A549 (cell line): ENCODE measurements around the gene NUB1. TPM values are rescaled to one million over a fixed set of nuclear protein-coding genes. Genes with fewer than 3 reads are reported as not detected.

ENCODE experiments used
- ATAC-seq, 2 experiments: fragments of 200-7000 bp in 1 of 2; fragments of >200 bp in 1 of 2; cut with Nextera tagmentation in 1 of 2; cut with Tn5 transposase in 1 of 2; 3 replicates each; pipeline versions ENCODE4 v1.8.0 to v1.9.1; 2018 to 2020; ENCODE audit warnings: mild to moderate bottlenecking in 1 of 2, moderate library complexity in 1 of 2
- CTCF ChIA-PET: fragments of 300-600 bp; sonication (Branson Sonifier 250); formaldehyde crosslinking; extraction: SDS; loops from one replicate; lab custom pipeline; 2021; ENCODE audit warnings: antibody characterized with exemption, inconsistent platforms; lab: Yijun Ruan, JAX
- POLR2A ChIA-PET: fragments of 350-600 bp; formaldehyde crosslinking; extraction: SDS; loops from one replicate; lab custom pipeline; 2021; ENCODE audit warnings: antibody characterized with exemption, inconsistent platforms; lab: Yijun Ruan, JAX
- DNase-seq, 2 experiments: peaks; one replicate each; pipeline versions ENCODE4 v3.0.0 to v3.0.0-alpha.2; 2011 to 2016; ENCODE audit warnings: low read depth in 1 of 2, low spot score in 1 of 2
- FAIRE-seq: peaks from 2 replicates; lab custom pipeline; 2011; peaks lifted over from hg19 to GRCh38; lab: Jason Lieb, UNC
- H3K27ac ChIP-seq, 2 experiments: fragments of >200 bp; sonication (Bioruptor Twin); formaldehyde crosslinking; 3 replicates each; pipeline ENCODE4 v1.5.1; 2016 to 2017
- H3K4me1 ChIP-seq: fragments of >200 bp; sonication (Bioruptor Twin); formaldehyde crosslinking; 3 replicates; pipeline ENCODE4 v1.6.1; 2016
- H3K4me2 ChIP-seq: fragments of >200 bp; sonication (Bioruptor Twin); formaldehyde crosslinking; 3 replicates; pipeline ENCODE4 v1.6.1; 2016
- H3K4me3 ChIP-seq: fragments of >200 bp; sonication (Bioruptor Twin); formaldehyde crosslinking; 3 replicates; pipeline ENCODE4 v1.5.1; 2016
- H3K9me3 ChIP-seq: fragments of >200 bp; sonication (Bioruptor Twin); formaldehyde crosslinking; 3 replicates; pipeline ENCODE4 v1.6.1; 2016
- BHLHE40 ChIP-seq: IDR thresholded peaks from 2 replicates; pipeline ENCODE4 v1.6.1; 2012; ENCODE audit warnings: low read depth, low read length, inconsistent platforms
- CEBPB ChIP-seq, 2 experiments: fragments of >200 bp in 1 of 2; sonication (Bioruptor Twin) in 1 of 2; formaldehyde crosslinking in 1 of 2; IDR thresholded peaks; 2 replicates each; pipeline ENCODE4 v1.6.1; 2012 to 2016
- EHMT2 ChIP-seq: fragments of 200-600 bp; sonication (generic); IDR thresholded peaks from 2 replicates; pipeline ENCODE4 v1.6.1; 2016; ENCODE audit warnings: antibody characterized with exemption, low read depth, mild to moderate bottlenecking, moderate library complexity
- EP300 ChIP-seq, 2 experiments: fragments of >200 bp; sonication (Bioruptor Twin); formaldehyde crosslinking; IDR thresholded peaks; 2 replicates in 1 of 2; 3 replicates in 1 of 2; pipeline ENCODE4 v1.6.1; 2016 to 2017
- ESRRA ChIP-seq: fragments of 150-350 bp; IDR thresholded peaks from 2 replicates; pipeline ENCODE4 v1.6.1; 2014; ENCODE audit warnings: mild to moderate bottlenecking, low read length, borderline replicate concordance
- FOSL2 ChIP-seq, 2 experiments: fragments of 450-650 bp in 1 of 2; fragments of >200 bp in 1 of 2; sonication (Bioruptor Twin) in 1 of 2; formaldehyde crosslinking; IDR thresholded peaks; 2 replicates each; pipeline versions ENCODE4 v1.5.0 to v1.6.1; 2016 to 2020; ENCODE audit warnings: mild to moderate bottlenecking in 1 of 2, moderate library complexity in 1 of 2
- HDAC2 ChIP-seq: fragments of 200-600 bp; sonication (generic); IDR thresholded peaks from 2 replicates; pipeline ENCODE4 v1.6.1; 2016
- JUNB ChIP-seq: fragments of >200 bp; sonication (Bioruptor Twin); formaldehyde crosslinking; IDR thresholded peaks from 2 replicates; pipeline ENCODE4 v1.6.1; 2016
- KDM5A ChIP-seq: fragments of 200-600 bp; sonication (generic); IDR thresholded peaks from 2 replicates; pipeline ENCODE4 v1.6.1; 2016; ENCODE audit warnings: antibody characterized with exemption, mild to moderate bottlenecking
- MAFK ChIP-seq: fragments of 450-650 bp; IDR thresholded peaks from 2 replicates; pipeline ENCODE4 v1.6.1; 2014; ENCODE audit not compliant: partially characterized antibody
- MYC ChIP-seq: IDR thresholded peaks from 2 replicates; pipeline ENCODE4 v1.6.1; 2012; ENCODE audit warnings: mild to moderate bottlenecking, inconsistent platforms, low read length, improper control_type of control experiment, borderline replicate concordance
- NPAS2 ChIP-seq: fragments of 250-450 bp; sonication (Bioruptor Pico); IDR thresholded peaks from 2 replicates; pipeline ENCODE4 v1.8.0; 2022; ENCODE audit warnings: mild to moderate bottlenecking, moderate library complexity, borderline replicate concordance
- NR3C1 ChIP-seq: fragments of >200 bp; sonication (Bioruptor Twin); formaldehyde crosslinking; IDR thresholded peaks from 3 replicates; pipeline ENCODE4 v1.6.1; 2017
- PHF8 ChIP-seq: fragments of 200-600 bp; sonication (generic); IDR thresholded peaks from 2 replicates; pipeline ENCODE4 v1.6.1; 2016; ENCODE audit warnings: low read depth, mild to moderate bottlenecking, antibody characterized with exemption, moderate library complexity, borderline replicate concordance
- POLR2AphosphoS2 ChIP-seq: conservative IDR thresholded peaks from 2 replicates; pipeline ENCODE4 v1.6.1; 2012; ENCODE audit warnings: low read length, improper control_type of control experiment, inconsistent platforms
- RCOR1 ChIP-seq: fragments of 150-350 bp; IDR thresholded peaks from 2 replicates; pipeline ENCODE4 v1.6.1; 2014; ENCODE audit warnings: antibody characterized with exemption, low read length, low read depth
- SMC3 ChIP-seq: fragments of >200 bp; sonication (Bioruptor Twin); formaldehyde crosslinking; IDR thresholded peaks from 3 replicates; pipeline ENCODE4 v1.6.1; 2018; ENCODE audit warnings: inconsistent platforms
- ZFP36 ChIP-seq: fragments of 450-650 bp; IDR thresholded peaks from 2 replicates; pipeline ENCODE4 v1.6.1; 2014; ENCODE audit warnings: borderline replicate concordance; ENCODE audit not compliant: partially characterized antibody
- ZNF302 ChIP-seq: fragments of 250-450 bp; sonication (Bioruptor Pico); IDR thresholded peaks from 2 replicates; pipeline ENCODE4 v1.9.0; 2021; ENCODE audit warnings: inconsistent platforms, mild to moderate bottlenecking, moderate library complexity
- WGBS: methylation state at CpG from one replicate; pipeline ENCODE4 v1.1.6; 2017; ENCODE audit errors: missing lambda C conversion rate; 5-methylcytosine and 5-hydroxymethylcytosine counted together
- polyA plus RNA-seq, 4 experiments: library from polyadenylated mRNA; depleted of rRNA in 3 of 4; stranded (reverse); fragments of >200 nt; fragmentation: RNase III in 1 of 4; extraction: RNeasy Plus Mini Kit Qiagen cat#74134 plus additional on column Dnase treatment in 1 of 4; gene quantifications; 2 replicates in 3 of 4; 3 replicates in 1 of 4; pipeline ENCODE4 v1.2.3, GENCODE V29; 2011 to 2017
- TF ChIP-seq, protein P1 (sequence below): fragments of 250-450 bp; sonication (Bioruptor Pico); IDR thresholded peaks from 2 replicates; pipeline ENCODE4 v1.5.0; 2021; ENCODE audit warnings: mild to moderate bottlenecking, moderate library complexity, borderline replicate concordance
- TF ChIP-seq, protein P2 (sequence below): fragments of >200 bp; sonication (Bioruptor Twin); formaldehyde crosslinking; IDR thresholded peaks from 2 replicates; pipeline ENCODE4 v1.6.1; 2016
- TF ChIP-seq, protein P3 (sequence below): IDR thresholded peaks from 2 replicates; pipeline ENCODE4 v1.6.1; 2012

Gene NUB1
- polyA plus RNA-seq, 2 of the 4 experiments (the other 2 are of a cell fraction) = 45.0 to 105 TPM

DNA sequence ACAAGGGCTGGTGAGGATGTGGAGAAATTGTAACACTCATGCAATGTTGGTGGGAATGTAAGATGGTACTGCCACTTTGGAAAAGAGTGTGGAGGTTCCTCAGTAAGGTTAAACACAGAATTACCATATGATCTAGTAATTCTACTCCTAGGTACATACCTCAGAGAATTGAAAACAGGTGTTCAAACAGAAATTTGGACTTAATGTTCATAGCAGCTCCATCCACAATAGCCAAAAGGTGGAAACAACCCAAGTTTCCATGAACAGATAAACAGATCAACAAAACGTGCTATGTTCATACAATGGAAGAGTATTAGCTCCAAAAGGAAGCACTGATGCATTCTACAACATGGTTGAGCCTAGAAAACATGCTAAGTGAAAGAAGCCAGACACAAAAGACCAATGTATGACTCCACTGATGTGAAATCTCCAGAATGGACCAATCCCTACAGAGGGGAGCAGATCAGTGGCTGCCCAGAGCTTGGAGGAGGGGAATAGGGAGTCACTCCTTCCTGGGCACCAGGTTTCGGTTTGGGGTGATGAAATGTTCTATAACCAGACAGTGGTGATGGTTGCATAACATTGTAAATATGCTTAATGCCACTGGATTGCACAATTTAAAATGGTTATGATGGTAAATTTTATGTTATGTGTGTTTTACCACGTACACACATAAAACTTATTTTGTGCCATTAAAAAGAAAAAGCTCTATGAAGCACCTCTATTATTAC, 73.9 kb downstream of the NUB1 start (continued):
- TF ChIP-seq, protein P1, sequence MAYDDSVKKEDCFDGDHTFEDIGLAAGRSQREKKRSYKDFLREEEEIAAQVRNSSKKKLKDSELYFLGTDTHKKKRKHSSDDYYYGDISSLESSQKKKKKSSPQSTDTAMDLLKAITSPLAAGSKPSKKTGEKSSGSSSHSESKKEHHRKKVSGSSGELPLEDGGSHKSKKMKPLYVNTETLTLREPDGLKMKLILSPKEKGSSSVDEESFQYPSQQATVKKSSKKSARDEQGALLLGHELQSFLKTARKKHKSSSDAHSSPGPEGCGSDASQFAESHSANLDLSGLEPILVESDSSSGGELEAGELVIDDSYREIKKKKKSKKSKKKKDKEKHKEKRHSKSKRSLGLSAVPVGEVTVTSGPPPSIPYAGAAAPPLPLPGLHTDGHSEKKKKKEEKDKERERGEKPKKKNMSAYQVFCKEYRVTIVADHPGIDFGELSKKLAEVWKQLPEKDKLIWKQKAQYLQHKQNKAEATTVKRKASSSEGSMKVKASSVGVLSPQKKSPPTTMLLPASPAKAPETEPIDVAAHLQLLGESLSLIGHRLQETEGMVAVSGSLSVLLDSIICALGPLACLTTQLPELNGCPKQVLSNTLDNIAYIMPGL (CRISPR knock-in tag) = no peak
- no peak for TF ChIP-seq FOSL2 (IDR thresholded peaks at IDR 0.05)
- TF ChIP-seq FOSL2 (CRISPR knock-in tag; IDR thresholded peaks at IDR 0.05) = no peak
- no peak for TF ChIP-seq POLR2AphosphoS2
- TF ChIP-seq MAFK = no peak
- peak in 1 of 2 experiments; percentile 27; a peak in 1 of 5 replicates for TF ChIP-seq EP300 (IDR thresholded peaks at IDR 0.05)
- peak; percentile 83 to 94 for TF ChIP-seq CEBPB (IDR thresholded peaks at IDR 0.05)
- no peak for TF ChIP-seq NPAS2 (CRISPR knock-in tag)
- TF ChIP-seq EHMT2 = no peak
- TF ChIP-seq SMC3 = no peak
- TF ChIP-seq, protein P2, sequence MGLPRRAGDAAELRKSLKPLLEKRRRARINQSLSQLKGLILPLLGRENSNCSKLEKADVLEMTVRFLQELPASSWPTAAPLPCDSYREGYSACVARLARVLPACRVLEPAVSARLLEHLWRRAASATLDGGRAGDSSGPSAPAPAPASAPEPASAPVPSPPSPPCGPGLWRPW = peak; percentile 70; the same call in 1 of the 2 replicates
- TF ChIP-seq, protein P3, sequence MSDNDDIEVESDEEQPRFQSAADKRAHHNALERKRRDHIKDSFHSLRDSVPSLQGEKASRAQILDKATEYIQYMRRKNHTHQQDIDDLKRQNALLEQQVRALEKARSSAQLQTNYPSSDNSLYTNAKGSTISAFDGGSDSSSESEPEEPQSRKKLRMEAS = no peak
- TF ChIP-seq PHF8 = no peak
- TF ChIP-seq HDAC2 = no peak
- no peak for TF ChIP-seq NR3C1
- TF ChIP-seq RCOR1 = no peak
- TF ChIP-seq JUNB = peak; percentile 27; the same call in 1 of the 2 replicates
- TF ChIP-seq ZFP36 = no peak
- TF ChIP-seq BHLHE40 = no peak

DNA sequence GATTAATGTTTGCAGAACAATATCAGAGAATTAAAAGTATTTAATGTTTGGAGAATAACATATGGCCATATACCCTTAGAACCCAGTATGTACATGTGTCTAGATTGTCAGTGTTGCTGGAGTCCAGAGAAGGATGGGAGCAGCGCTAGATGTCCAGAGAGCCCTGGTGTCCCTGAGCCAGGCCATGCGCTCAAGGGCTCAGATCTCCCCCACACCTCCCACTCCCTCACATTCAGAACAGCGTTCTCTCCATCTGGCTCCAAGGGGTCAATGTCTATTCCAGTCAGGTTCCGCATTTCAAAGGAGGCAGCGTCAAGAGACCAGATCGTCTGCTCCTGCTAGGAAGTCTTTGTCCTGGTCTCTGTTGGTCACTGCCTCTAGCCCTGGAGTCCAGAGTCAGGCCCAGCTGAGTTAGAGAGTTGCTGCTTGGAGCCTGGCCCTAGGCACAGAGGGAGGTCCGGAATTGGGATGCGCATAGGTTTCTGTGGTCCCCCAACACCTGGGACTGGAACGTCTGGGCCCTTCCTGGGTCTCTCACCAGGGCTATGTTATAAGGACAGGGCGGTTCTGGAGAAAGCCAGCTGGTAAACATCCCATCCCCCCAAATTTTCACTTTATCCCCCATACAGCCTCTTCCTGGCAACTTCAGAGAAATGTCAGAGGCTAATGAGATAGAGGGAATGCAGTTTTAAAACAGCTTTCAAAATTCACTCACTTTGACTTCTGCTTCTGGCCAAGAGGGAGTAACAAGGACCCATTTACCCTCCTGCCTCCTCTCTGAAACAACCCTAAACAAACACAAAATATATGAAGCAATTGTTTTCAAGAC, 74.7 kb downstream of the NUB1 start:
- Histone ChIP-seq H3K27ac (peak overlapping the region; percentile 36 to 57; a peak in 4 of 6 replicates), H3K4me1 (peaks cover 21% of the 10 kb centered on the region)
- ATAC-seq = no peak; a peak in 1 of 6 replicates
- FAIRE-seq = no peak
- no peak for TF ChIP-seq MYC
- no peak for TF ChIP-seq KDM5A
- TF ChIP-seq ESRRA = no peak
- no peak for TF ChIP-seq ZNF302
- TF ChIP-seq CEBPB (IDR thresholded peaks at IDR 0.05) = no peak
- TF ChIP-seq BHLHE40 = no peak
- no peak for TF ChIP-seq ZFP36
- TF ChIP-seq, all 56 proteins: peak for 0
- Histone ChIP-seq H3K4me3 (no peak overlapping the region), H3K4me2 (peak overlapping the region; percentile 23; the same call in 2 of the 3 replicates), H3K9me3 (peaks cover 24% of the 10 kb centered on the region; the same call in 2 of the 3 replicates)
- ChIA-PET POLR2A (no interaction called here), CTCF (interaction anchor here (0.7 to 2.2 kb wide), 4 partner anchors 9 to 68 kb away, joined by 3 to 10 read pairs (median 4); no protein-coding TSS in a partner anchor)
- DNase-seq = no peak
- WGBS = 75% methylated on average over 10 of the region's 10 CpGs
